GM06990 (cell line): ENCODE data around the gene PTPRN2.

Source experiments
- DNase-seq: peaks from one replicate; pipeline ENCODE4 v3.0.0-alpha.2; 2011; ENCODE audit not compliant: insufficient read length; ENCODE audit errors: extremely low read depth
- H3K27me3 ChIP-seq: replicated peaks from 2 replicates; pipeline ENCODE4 v1.6.0; 2011; ENCODE audit warnings: low read length; ENCODE audit not compliant: control insufficient read depth, insufficient read depth
- H3K36me3 ChIP-seq: 2 replicates; pipeline ENCODE4 v1.5.1; 2011; ENCODE audit warnings: low read length; ENCODE audit not compliant: control insufficient read depth, insufficient read depth
- H3K4me3 ChIP-seq: replicated peaks from 2 replicates; pipeline ENCODE4 v1.5.1; 2011; ENCODE audit warnings: low read depth, mild to moderate bottlenecking, control low read depth, low read length
- TF ChIP-seq, protein P1 (sequence below): IDR thresholded peaks from 2 replicates; pipeline ENCODE4 v1.5.1; 2011; ENCODE audit warnings: low read length, control low read depth, mild to moderate bottlenecking, inconsistent platforms; ENCODE audit not compliant: insufficient read depth, poor library complexity, severe bottlenecking

PTPRN2 gene

DNA sequence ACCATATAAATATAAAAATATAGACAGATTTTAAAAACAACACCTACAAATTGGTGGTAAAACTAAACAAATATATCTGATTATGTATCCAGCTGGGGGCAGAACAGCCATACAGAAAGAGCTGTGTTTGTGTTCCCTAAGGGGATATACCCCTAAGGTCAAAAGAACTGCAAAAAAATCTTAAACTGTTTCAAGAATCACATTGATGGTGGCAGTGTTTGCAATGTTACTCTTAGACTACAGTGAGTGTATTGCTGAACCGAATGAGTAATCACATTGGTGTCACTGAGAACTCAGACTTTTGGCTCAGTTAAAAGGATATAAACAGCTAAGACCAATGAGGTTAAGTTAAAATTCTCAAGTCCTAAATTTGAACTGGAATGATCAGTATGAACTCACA, 27.1 kb upstream of the PTPRN2 start:
- no peak for DNase-seq

DNA sequence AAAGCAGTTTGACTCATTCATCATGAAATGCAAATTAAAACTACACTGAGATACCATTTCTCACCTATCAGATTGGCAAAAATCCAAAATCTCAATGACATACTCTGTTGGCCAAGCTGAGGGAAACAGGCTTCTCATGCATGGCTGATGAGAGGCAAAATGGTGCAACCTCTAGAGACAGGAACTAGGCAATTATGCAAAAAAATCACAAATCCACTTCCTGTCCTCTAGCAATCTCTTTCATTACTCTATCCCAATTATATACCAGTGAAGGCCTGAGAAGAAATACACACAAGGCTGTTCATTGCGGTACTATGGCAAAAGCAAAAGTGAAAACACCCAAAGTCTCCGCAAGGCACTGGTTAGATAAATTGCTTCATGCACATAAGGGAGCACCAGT, 25.9 kb upstream of the PTPRN2 start:
- no peaks in the 10 kb centered on the region for H3K36me3 ChIP-seq
- H3K27me3 ChIP-seq, result no peaks in the 10 kb centered on the region
- no peak overlapping the region for H3K4me3 ChIP-seq
- TF ChIP-seq, protein P1, sequence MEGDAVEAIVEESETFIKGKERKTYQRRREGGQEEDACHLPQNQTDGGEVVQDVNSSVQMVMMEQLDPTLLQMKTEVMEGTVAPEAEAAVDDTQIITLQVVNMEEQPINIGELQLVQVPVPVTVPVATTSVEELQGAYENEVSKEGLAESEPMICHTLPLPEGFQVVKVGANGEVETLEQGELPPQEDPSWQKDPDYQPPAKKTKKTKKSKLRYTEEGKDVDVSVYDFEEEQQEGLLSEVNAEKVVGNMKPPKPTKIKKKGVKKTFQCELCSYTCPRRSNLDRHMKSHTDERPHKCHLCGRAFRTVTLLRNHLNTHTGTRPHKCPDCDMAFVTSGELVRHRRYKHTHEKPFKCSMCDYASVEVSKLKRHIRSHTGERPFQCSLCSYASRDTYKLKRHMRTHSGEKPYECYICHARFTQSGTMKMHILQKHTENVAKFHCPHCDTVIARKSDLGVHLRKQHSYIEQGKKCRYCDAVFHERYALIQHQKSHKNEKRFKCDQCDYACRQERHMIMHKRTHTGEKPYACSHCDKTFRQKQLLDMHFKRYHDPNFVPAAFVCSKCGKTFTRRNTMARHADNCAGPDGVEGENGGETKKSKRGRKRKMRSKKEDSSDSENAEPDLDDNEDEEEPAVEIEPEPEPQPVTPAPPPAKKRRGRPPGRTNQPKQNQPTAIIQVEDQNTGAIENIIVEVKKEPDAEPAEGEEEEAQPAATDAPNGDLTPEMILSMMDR, result no peak
- DNase-seq, result peak; percentile 56

More for the DNA sequence above, 27.1 kb upstream of the PTPRN2 start:
- H3K27me3 ChIP-seq, result no peaks in the 10 kb centered on the region
- TF ChIP-seq, protein P1, result no peak
- no peaks in the 10 kb centered on the region; the same call in 1 of the 2 replicates for H3K36me3 ChIP-seq
- H3K4me3 ChIP-seq, result no peak overlapping the region

DNA sequence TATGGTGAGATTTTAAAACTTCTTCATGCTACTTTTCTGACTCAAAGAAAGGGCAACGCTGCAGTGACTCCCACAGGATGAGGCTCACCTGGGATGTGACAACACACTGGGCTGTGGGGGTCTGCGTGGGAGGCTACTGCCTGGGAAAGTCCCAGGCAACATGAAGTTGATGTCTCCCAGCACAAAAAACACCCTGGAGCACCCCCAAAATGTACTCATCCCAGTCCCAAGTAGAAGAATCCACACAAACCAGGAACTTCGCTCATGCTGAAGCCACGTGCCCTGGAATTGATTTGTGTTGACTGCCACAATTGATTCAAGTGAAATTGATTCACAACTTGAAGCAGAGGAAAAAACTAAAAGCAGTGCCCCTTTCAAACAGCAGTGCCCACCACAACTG, 24.9 kb upstream of the PTPRN2 start:
- Histone ChIP-seq H3K27me3 (no peaks in the 10 kb centered on the region), H3K36me3 (no peaks in the 10 kb centered on the region), H3K4me3 (no peak overlapping the region)
- no peak for DNase-seq
- TF ChIP-seq, protein P1, result no peak

DNA sequence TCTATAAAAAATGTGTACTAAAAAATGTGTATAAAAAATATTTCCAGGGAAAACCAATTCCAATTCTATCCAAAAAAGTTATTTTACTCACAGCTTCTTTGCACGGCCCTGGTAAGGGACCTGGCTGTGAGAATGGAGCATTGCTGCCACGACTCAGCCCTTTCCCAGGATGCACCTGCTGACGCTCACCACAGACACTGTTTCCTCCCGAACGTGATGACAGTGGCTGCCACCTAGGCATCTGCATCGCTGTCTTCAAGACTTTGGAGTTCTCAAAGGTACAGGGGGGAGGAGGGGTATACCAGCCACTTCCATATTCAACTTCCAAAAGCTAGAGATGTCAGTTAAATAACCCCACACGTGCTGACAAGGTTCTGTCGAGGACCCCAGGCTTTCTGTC, 23.9 kb upstream of the PTPRN2 start:
- Histone ChIP-seq H3K4me3 (no peak overlapping the region), H3K27me3 (no peaks in the 10 kb centered on the region), H3K36me3 (no peaks in the 10 kb centered on the region)
- DNase-seq, result no peak
- TF ChIP-seq, protein P1, result no peak

DNA sequence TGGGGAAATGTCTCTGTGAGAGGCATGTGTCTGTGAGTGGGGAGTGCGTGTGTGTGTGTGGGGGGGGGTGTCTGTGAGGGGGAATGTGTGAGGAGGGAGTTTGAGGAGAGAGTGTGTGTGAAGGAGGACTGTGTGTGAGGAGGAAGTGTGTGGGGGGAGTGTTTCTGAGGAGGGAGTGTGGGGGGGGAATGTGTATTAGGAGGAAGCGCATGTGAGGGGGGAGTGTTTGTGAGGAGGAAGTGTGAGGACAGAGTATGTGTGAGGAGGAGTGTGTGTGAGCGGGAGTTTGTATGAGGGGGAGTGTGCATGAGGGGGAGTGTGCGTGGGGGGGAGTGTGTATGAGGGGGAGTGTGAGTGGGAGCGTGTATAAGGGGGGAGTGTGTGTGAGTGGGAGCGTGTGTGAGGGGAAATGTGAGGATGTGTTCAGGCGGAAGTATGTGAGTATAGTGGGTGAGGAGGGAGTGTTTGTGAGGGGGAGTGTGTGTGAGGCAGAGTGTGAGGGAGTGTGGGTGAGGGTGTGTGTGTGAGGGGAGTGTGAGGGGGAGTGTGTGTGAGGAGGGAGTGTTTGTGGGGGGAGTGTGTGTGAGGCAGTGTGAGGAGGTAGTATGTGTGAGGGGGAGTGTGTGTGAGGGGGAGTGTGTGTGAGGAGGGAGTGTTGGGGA, 21.8 kb upstream of the PTPRN2 start:
- no peaks in the 10 kb centered on the region for H3K36me3 ChIP-seq
- H3K27me3 ChIP-seq, result no peaks in the 10 kb centered on the region
- H3K4me3 ChIP-seq, result no peak overlapping the region
- DNase-seq, result no peak
- TF ChIP-seq, protein P1, result no peak

DNA sequence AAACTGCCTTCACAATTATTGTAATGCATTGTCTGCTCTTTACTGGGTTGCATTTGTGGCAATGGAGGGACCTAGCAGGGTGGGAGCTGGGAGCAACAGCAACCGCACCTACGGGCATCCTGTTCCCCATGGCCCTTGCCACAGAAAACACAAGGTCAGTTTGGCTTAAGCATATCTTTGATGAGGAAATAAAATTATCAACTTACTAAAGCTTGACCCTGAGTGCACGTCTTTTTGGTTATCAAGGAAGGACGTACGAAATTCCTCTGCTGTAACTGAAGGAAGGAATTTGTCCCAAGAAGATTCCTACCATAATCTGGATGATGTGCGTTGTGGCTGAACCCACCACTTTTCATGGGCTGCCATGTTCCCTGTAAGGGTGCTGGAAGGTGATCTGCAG, 19.9 kb upstream of the PTPRN2 start:
- Histone ChIP-seq H3K4me3 (no peak overlapping the region), H3K36me3 (no peaks in the 10 kb centered on the region)
- TF ChIP-seq, protein P1, result no peak

More for the DNA sequence above, 19.9 kb upstream of the PTPRN2 start:
- H3K27me3 ChIP-seq, result no peaks in the 10 kb centered on the region
- DNase-seq, result no peak
